A673 (cell line): ENCODE results near the gene PPP3CB. TPM values are rescaled to one million over a fixed set of nuclear protein-coding genes. Genes with fewer than 3 reads are reported as not detected.

Source experiments
- BruUV-seq: library from RNA; stranded (reverse); fragments of 400-500 nt; replicated peaks from 2 replicates; lab custom pipeline; 2021; lab: Mats Ljungman, UMichigan
- CTCF ChIA-PET: fragments of 300-600 bp; sonication (Branson Sonifier 250); formaldehyde crosslinking; loops from one replicate; lab custom pipeline; 2022; ENCODE audit warnings: antibody characterized with exemption; lab: Charles Lee
- POLR2A ChIA-PET: fragments of 300-600 bp; sonication (Branson Sonifier 250); formaldehyde crosslinking; loops from one replicate; lab custom pipeline; 2022; ENCODE audit warnings: antibody characterized with exemption; ENCODE audit not compliant: low non-redundant PET; lab: Charles Lee
- DNase-seq: peaks from one replicate; pipeline ENCODE4 v3.0.0-alpha.2; 2015; ENCODE audit warnings: low spot score
- H3K27ac ChIP-seq: fragments of 200-600 bp; sonication (generic); 2 replicates; pipeline ENCODE4 v1.5.1; 2016; ENCODE audit warnings: mixed run types, low read depth, mild to moderate bottlenecking, mixed read lengths, antibody characterized with exemption, low read length; ENCODE audit not compliant: poor library complexity, severe bottlenecking
- H3K27me3 ChIP-seq: fragments of 200-600 bp; sonication (generic); replicated peaks from 2 replicates; pipeline ENCODE4 v1.6.1; 2017; ENCODE audit warnings: mixed run types, low read depth, mild to moderate bottlenecking, mixed read lengths, antibody characterized with exemption, low read length; ENCODE audit not compliant: insufficient read depth, poor library complexity
- H3K36me3 ChIP-seq: fragments of 200-600 bp; sonication (generic); 2 replicates; pipeline ENCODE4 v1.6.1; 2016; ENCODE audit warnings: mixed run types, mild to moderate bottlenecking, mixed read lengths, antibody characterized with exemption, low read length; ENCODE audit not compliant: insufficient read depth, poor library complexity, severe bottlenecking
- H3K4me1 ChIP-seq: fragments of 200-600 bp; sonication (generic); 2 replicates; pipeline ENCODE4 v1.6.1; 2017; ENCODE audit warnings: mixed run types, mild to moderate bottlenecking, mixed read lengths, antibody characterized with exemption, low read length; ENCODE audit not compliant: insufficient read depth, poor library complexity, severe bottlenecking
- H3K4me3 ChIP-seq: fragments of 200-600 bp; sonication (generic); 2 replicates; pipeline ENCODE4 v1.5.1; 2016; ENCODE audit warnings: low read depth, mixed run types, mild to moderate bottlenecking, mixed read lengths, low read length; ENCODE audit not compliant: poor library complexity, severe bottlenecking
- H3K9me3 ChIP-seq: fragments of 200-600 bp; sonication (generic); 2 replicates; pipeline ENCODE4 v1.6.1; 2016; ENCODE audit warnings: mixed run types, low read depth, mild to moderate bottlenecking, mixed read lengths, antibody characterized with exemption, low read length; ENCODE audit not compliant: poor library complexity, severe bottlenecking
- CTCF ChIP-seq: fragments of 300-800, 200-600 bp; sonication (generic); conservative IDR thresholded peaks from 2 replicates; pipeline ENCODE4 v1.5.1; 2017; ENCODE audit warnings: low read depth, mild to moderate bottlenecking, antibody characterized with exemption, low read length, moderate library complexity, mixed read lengths
- EZH2 ChIP-seq: fragments of 200-600 bp; sonication (generic); IDR thresholded peaks from 2 replicates; pipeline ENCODE4 v1.6.1; 2017; ENCODE audit warnings: borderline replicate concordance, low read depth, mild to moderate bottlenecking, mixed read lengths, antibody characterized with exemption, low read length; ENCODE audit not compliant: poor library complexity, severe bottlenecking
- intact Hi-C: fragments of 100-400 bp; cut with micrococcal nuclease; formaldehyde crosslinking; loops from one replicate; pipeline ENCODE4 v1.10.0; 2022; ENCODE audit not compliant: unreplicated experiment
- total RNA-seq: library from RNA; stranded (reverse); gene quantifications from 2 replicates; pipeline ENCODE4 v1.2.3, GENCODE V29; 2021

PPP3CB gene
- total RNA-seq, 1 experiment from 2014 or later: 60.2 TPM

GRCh38 chr10:73522263-73522662, 26.4 kb upstream of the PPP3CB start:
- intact Hi-C loops: no loop called here
- Histone ChIP-seq H3K27me3 (no peaks in the 10 kb centered on the region), H3K36me3 (no peaks in the 10 kb centered on the region), H3K4me3 (no peak overlapping the region), H3K9me3 (no peaks in the 10 kb centered on the region), H3K4me1 (no peaks in the 10 kb centered on the region), H3K27ac (no peak overlapping the region)
- no peak for DNase-seq
- POLR2A ChIA-PET: no interaction called here
- CTCF ChIA-PET: interaction anchor here (0.6 kb wide), 1 partner anchor 322 kb away, joined by 5 read pairs; no protein-coding TSS in a partner anchor
- TF ChIP-seq CTCF: no peak
- no peak for TF ChIP-seq EZH2
- BruUV-seq: no TSS peak

DNA sequence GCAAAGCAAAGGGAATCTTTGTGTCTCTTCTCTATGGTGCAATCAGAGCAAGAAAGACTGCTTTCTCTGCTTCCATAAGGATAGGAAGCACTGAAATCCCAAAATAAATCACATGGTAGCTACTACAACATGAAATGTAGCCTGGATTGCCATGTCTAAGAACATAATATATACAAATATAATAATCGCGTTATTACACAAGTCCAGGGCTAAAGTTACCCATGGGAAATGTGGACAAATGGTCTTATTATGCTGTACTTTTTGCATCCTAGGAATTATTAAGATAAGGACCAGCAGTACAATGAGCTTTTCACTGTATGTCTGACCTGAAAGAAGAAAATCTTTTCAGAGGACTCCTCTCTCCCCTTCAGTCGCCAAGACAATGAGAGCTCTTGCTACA, 23.5 kb upstream of the PPP3CB start:
- ChIA-PET CTCF (no interaction called here), POLR2A (no interaction called here)
- Histone ChIP-seq H3K9me3 (no peaks in the 10 kb centered on the region), H3K27ac (no peak overlapping the region), H3K36me3 (no peaks in the 10 kb centered on the region), H3K27me3 (no peaks in the 10 kb centered on the region), H3K4me1 (no peaks in the 10 kb centered on the region), H3K4me3 (no peak overlapping the region)
- no peak for DNase-seq
- intact Hi-C loops: no loop called here
- TF ChIP-seq EZH2 (no peak), CTCF (no peak)
- no TSS peak for BruUV-seq

GRCh38 chr10:73517166-73517888, 21.5 kb upstream of the PPP3CB start:
- Histone ChIP-seq H3K27ac (no peak overlapping the region), H3K27me3 (no peaks in the 10 kb centered on the region), H3K4me3 (no peak overlapping the region), H3K4me1 (no peaks in the 10 kb centered on the region), H3K36me3 (no peaks in the 10 kb centered on the region), H3K9me3 (no peaks in the 10 kb centered on the region)
- ChIA-PET POLR2A (no interaction called here), CTCF (interaction anchor here (0.5 kb wide), 1 partner anchor 239 kb away, joined by 4 read pairs; no protein-coding TSS in a partner anchor)
- intact Hi-C loops: no loop called here
- TSS peak; percentile 44 for BruUV-seq
- DNase-seq: no peak
- TF ChIP-seq CTCF (no peak), EZH2 (no peak)
